GM23338 (cell line): ENCODE measurements around the gene MRPL24. TPM values are rescaled to one million over a fixed set of nuclear protein-coding genes. Genes with fewer than 3 reads are reported as not detected.

Experiments
- ATAC-seq: fragments of 200-7000 bp; cut with Tn5 transposase; 3 replicates; pipeline ENCODE4 v1.9.1; 2020
- DNase-seq: peaks from one replicate; pipeline ENCODE4 v3.0.0-alpha.2; 2015; ENCODE audit warnings: low spot score
- H2AFZ ChIP-seq: fragments of 200-600 bp; sonication (generic); 2 replicates; pipeline ENCODE4 v1.8.0; 2016; ENCODE audit warnings: antibody characterized with exemption, mild to moderate bottlenecking, moderate library complexity
- H3F3A ChIP-seq: fragments of 200-600 bp; sonication (generic); replicated peaks from 2 replicates; pipeline ENCODE4 v1.8.0; 2017; ENCODE audit warnings: antibody characterized with exemption, mixed run types, low read depth
- H3K27ac ChIP-seq: fragments of 200-600 bp; sonication (generic); 2 replicates; pipeline ENCODE4 v1.6.1; 2016; ENCODE audit warnings: low read depth
- H3K27me3 ChIP-seq: fragments of 200-600 bp; sonication (generic); 2 replicates; pipeline ENCODE4 v1.8.0; 2016; ENCODE audit warnings: mild to moderate bottlenecking, mixed run types, moderate library complexity; ENCODE audit not compliant: insufficient read depth
- H3K36me3 ChIP-seq: fragments of 200-600 bp; sonication (generic); 2 replicates; pipeline ENCODE4 v1.8.0; 2016; ENCODE audit warnings: mild to moderate bottlenecking; ENCODE audit not compliant: insufficient read depth
- H3K4me1 ChIP-seq: fragments of 200-600 bp; sonication (generic); 2 replicates; pipeline ENCODE4 v1.8.0; 2016; ENCODE audit warnings: mild to moderate bottlenecking, moderate library complexity; ENCODE audit not compliant: insufficient read depth
- H3K4me2 ChIP-seq: fragments of 200-600 bp; sonication (generic); 2 replicates; pipeline ENCODE4 v1.7.1; 2017; ENCODE audit warnings: mixed run types
- H3K4me3 ChIP-seq: fragments of 200-600 bp; sonication (generic); 2 replicates; pipeline ENCODE4 v1.6.1; 2016; ENCODE audit warnings: mixed run types
- H3K79me2 ChIP-seq: fragments of 200-600 bp; sonication (generic); replicated peaks from 2 replicates; pipeline ENCODE4 v1.8.0; 2017; ENCODE audit warnings: mild to moderate bottlenecking; ENCODE audit not compliant: insufficient read depth
- H3K9me2 ChIP-seq: fragments of 200-600 bp; sonication (generic); 2 replicates; pipeline ENCODE4 v1.8.0; 2017; ENCODE audit not compliant: insufficient read depth
- H4K20me1 ChIP-seq: fragments of 200-600 bp; sonication (generic); replicated peaks from 2 replicates; pipeline ENCODE4 v1.8.0; 2017; ENCODE audit warnings: mild to moderate bottlenecking; ENCODE audit not compliant: insufficient read depth
- H3K27ac Mint-ChIP-seq: 2 replicates; pipeline ENCODE4 v1.8.0; 2020; ENCODE audit warnings: inconsistent platforms, mild to moderate bottlenecking, moderate library complexity, mixed read lengths
- H3K27me3 Mint-ChIP-seq: 3 replicates; pipeline ENCODE4 v1.8.0; 2022; ENCODE audit warnings: low read depth, mild to moderate bottlenecking, moderate library complexity, mixed read lengths, inconsistent platforms; ENCODE audit not compliant: insufficient read depth, poor library complexity
- H3K36me3 Mint-ChIP-seq: 3 replicates; pipeline ENCODE4 v1.8.0; 2021; ENCODE audit warnings: low read depth, mild to moderate bottlenecking, inconsistent platforms, moderate library complexity, mixed read lengths
- H3K4me1 Mint-ChIP-seq: 3 replicates; pipeline ENCODE4 v1.8.0; 2020; ENCODE audit warnings: mild to moderate bottlenecking, inconsistent platforms, mixed read lengths
- H3K4me3 Mint-ChIP-seq: 3 replicates; pipeline ENCODE4 v1.8.0; 2021; ENCODE audit warnings: moderate library complexity, mild to moderate bottlenecking, inconsistent platforms, mixed read lengths
- H3K9me3 Mint-ChIP-seq: 3 replicates; pipeline ENCODE4 v1.8.0; 2020; ENCODE audit warnings: moderate library complexity, mild to moderate bottlenecking, inconsistent platforms, mixed read lengths
- EZH2 ChIP-seq: fragments of 200-600 bp; sonication (generic); IDR thresholded peaks from one replicate; pipeline ENCODE4 v1.8.0; 2017; ENCODE audit warnings: antibody characterized with exemption, mild to moderate bottlenecking, low read depth; ENCODE audit not compliant: unreplicated experiment
- JUNB ChIP-seq: IDR thresholded peaks from one replicate; pipeline ENCODE4 v1.6.1; 2016; ENCODE audit warnings: antibody characterized with exemption; ENCODE audit not compliant: unreplicated experiment
- POLR2AphosphoS5 ChIP-seq: IDR thresholded peaks from 2 replicates; pipeline ENCODE4 v1.6.1; 2016; ENCODE audit warnings: antibody characterized with exemption, low read depth
- STAT1 ChIP-seq: IDR thresholded peaks from one replicate; pipeline ENCODE4 v1.6.1; 2016; ENCODE audit warnings: antibody characterized with exemption; ENCODE audit not compliant: unreplicated experiment
- ZNF114 ChIP-seq: fragments of 250-450 bp; sonication (Bioruptor Pico); IDR thresholded peaks from 2 replicates; pipeline ENCODE4 v1.5.0; 2020; ENCODE audit warnings: mild to moderate bottlenecking, moderate library complexity
- ZNF331 ChIP-seq: fragments of 250-450 bp; sonication (Bioruptor Pico); IDR thresholded peaks from 2 replicates; pipeline ENCODE4 v1.5.0; 2020; ENCODE audit warnings: low read depth, mild to moderate bottlenecking, moderate library complexity
- polyA plus RNA-seq: library from polyadenylated mRNA; unstranded; fragments of >200 nt; fragmentation: Nextera tagmentation; extraction: Ambion mirVana; gene quantifications from 2 replicates; pipeline ENCODE4 v1.2.1, GENCODE V29; 2016
- total RNA-seq: library from RNA; depleted of rRNA; stranded (reverse); fragments of >200 nt; shearing (Covaris generic); gene quantifications from 2 replicates; pipeline ENCODE4 v1.2.3, GENCODE V29; 2014
- TF ChIP-seq, protein P1 (sequence below): IDR thresholded peaks from 2 replicates; pipeline ENCODE4 v1.6.1; 2016; ENCODE audit warnings: antibody characterized with exemption
- TF ChIP-seq, protein P2 (sequence below): IDR thresholded peaks from one replicate; pipeline ENCODE4 v1.6.1; 2018; ENCODE audit warnings: antibody characterized with exemption; ENCODE audit not compliant: unreplicated experiment
- TF ChIP-seq, protein P3 (sequence below), 2 experiments: fragments of 200-600 bp in 1 of 2; sonication (generic) in 1 of 2; conservative IDR thresholded peaks; 2 replicates each; pipeline versions ENCODE4 v1.5.1 to v1.6.1; 2016 to 2017; ENCODE audit warnings: antibody characterized with exemption in 2 of 2, low read depth in 2 of 2, mild to moderate bottlenecking in 2 of 2, moderate library complexity in 1 of 2

The MRPL24 gene
- total and polyA plus RNA-seq, 2 experiments from 2014 or later = 18.8 to 45.7 TPM

DNA sequence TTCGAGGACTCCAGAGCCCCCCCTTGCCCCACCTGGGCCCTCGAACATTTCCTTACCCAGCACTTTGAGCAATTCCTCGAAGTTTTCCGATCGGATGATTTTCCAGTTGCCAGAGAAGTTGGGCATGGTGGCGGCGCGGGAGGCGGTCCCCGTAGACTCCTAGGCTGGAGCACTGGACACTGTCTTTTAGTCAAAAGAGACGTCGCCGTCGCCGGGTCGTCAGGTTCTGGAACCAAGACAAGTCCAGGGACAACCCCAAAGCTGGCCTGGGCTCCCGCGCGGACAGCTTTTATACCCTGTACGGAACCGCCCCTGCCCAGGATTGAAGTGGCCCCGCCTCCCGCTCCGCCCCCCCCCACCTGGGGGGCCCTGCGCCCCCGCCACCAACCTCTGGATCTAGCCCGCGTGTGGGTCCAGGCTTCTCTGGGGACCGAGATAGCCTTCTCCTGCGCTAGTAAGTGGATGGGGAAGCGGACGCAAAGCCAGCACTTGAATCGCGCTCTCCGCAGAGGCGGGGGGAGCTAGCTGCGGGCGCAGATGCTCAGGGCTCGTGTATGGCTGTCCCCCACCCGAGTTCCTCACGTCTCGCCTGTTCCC lies 35.5 kb downstream of the MRPL24 start, which contains the start of gene CRABP2:
CRABP2 (minus strand) TSS at position 263 of the 597 bp plus-strand sequence; CDS start at position 126, 137 bp downstream.
- H3K27me3 ChIP-seq = peaks cover 30% of the 10 kb centered on the region
- H3K9me2 ChIP-seq = no peaks in the 10 kb centered on the region
- Mint-ChIP-seq H3K4me3 (peak within 1 kb of the TSS; percentile 83), H3K27ac (peak within 1 kb of the TSS; percentile 96), H3K4me1 (peaks cover 56% of the 10 kb centered on the region), H3K27me3 (peaks cover 29% of the 10 kb centered on the region), H3K9me3 (no peaks in the 10 kb centered on the region), H3K36me3 (peaks cover 17% of the 10 kb centered on the region)
- H3K79me2 ChIP-seq = peaks cover 13% of the 10 kb centered on the region
- ATAC-seq = peak; percentile 11
- H3K36me3 ChIP-seq = no peaks in the 10 kb centered on the region
- no peak for TF ChIP-seq JUNB
- TF ChIP-seq, protein P1, sequence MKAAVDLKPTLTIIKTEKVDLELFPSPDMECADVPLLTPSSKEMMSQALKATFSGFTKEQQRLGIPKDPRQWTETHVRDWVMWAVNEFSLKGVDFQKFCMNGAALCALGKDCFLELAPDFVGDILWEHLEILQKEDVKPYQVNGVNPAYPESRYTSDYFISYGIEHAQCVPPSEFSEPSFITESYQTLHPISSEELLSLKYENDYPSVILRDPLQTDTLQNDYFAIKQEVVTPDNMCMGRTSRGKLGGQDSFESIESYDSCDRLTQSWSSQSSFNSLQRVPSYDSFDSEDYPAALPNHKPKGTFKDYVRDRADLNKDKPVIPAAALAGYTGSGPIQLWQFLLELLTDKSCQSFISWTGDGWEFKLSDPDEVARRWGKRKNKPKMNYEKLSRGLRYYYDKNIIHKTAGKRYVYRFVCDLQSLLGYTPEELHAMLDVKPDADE = no peak
- TF ChIP-seq EZH2 = peak; percentile 31
- no peak for TF ChIP-seq ZNF331 (CRISPR knock-in tag)
- peak; percentile 85; the same call in 1 of the 2 replicates for TF ChIP-seq ZNF114 (CRISPR knock-in tag)
- peak; percentile 57 for TF ChIP-seq POLR2AphosphoS5
- TF ChIP-seq, protein P2, sequence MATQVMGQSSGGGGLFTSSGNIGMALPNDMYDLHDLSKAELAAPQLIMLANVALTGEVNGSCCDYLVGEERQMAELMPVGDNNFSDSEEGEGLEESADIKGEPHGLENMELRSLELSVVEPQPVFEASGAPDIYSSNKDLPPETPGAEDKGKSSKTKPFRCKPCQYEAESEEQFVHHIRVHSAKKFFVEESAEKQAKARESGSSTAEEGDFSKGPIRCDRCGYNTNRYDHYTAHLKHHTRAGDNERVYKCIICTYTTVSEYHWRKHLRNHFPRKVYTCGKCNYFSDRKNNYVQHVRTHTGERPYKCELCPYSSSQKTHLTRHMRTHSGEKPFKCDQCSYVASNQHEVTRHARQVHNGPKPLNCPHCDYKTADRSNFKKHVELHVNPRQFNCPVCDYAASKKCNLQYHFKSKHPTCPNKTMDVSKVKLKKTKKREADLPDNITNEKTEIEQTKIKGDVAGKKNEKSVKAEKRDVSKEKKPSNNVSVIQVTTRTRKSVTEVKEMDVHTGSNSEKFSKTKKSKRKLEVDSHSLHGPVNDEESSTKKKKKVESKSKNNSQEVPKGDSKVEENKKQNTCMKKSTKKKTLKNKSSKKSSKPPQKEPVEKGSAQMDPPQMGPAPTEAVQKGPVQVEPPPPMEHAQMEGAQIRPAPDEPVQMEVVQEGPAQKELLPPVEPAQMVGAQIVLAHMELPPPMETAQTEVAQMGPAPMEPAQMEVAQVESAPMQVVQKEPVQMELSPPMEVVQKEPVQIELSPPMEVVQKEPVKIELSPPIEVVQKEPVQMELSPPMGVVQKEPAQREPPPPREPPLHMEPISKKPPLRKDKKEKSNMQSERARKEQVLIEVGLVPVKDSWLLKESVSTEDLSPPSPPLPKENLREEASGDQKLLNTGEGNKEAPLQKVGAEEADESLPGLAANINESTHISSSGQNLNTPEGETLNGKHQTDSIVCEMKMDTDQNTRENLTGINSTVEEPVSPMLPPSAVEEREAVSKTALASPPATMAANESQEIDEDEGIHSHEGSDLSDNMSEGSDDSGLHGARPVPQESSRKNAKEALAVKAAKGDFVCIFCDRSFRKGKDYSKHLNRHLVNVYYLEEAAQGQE = no peak
- peak within 1 kb of the TSS; percentile 87 for H2AFZ ChIP-seq
- peak within 1 kb of the TSS; percentile 98 for H3K27ac ChIP-seq
- DNase-seq = peak; percentile 72
- no peaks in the 10 kb centered on the region; the same call in 1 of the 2 replicates for H4K20me1 ChIP-seq
- H3F3A ChIP-seq = peaks cover 29% of the 10 kb centered on the region
- peak within 1 kb of the TSS; percentile 67 for H3K4me3 ChIP-seq
- peak within 1 kb of the TSS; percentile 92 for H3K4me2 ChIP-seq
- peaks cover 56% of the 10 kb centered on the region for H3K4me1 ChIP-seq

DNA sequence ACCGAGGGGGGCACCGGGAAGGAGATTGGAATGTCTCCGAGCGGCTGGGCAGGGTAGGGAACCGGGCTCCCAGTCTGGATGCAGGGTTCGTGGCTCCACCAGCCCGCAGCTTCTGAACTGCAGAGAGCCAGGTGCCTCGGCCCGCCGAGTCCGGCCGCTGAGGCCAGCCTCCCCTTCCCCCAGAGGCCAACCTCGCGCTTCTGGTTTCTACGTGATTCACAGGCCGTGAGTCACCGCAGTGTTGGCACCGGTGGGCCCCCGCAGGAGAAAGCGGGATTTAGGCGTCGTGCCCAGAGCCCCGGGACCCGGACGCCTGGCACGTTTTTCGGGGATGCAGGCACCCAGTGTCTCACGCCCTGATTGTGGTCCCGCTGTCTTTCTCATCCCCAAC lies 36.0 kb downstream of the MRPL24 start:
- Mint-ChIP-seq H3K9me3 (no peaks in the 10 kb centered on the region), H3K36me3 (peaks cover 22% of the 10 kb centered on the region), H3K4me1 (peaks cover 52% of the 10 kb centered on the region), H3K4me3 (peak overlapping the region; percentile 83), H3K27ac (no peak overlapping the region), H3K27me3 (peaks cover 29% of the 10 kb centered on the region)
- peaks cover 29% of the 10 kb centered on the region for H3F3A ChIP-seq
- H3K4me2 ChIP-seq = peak overlapping the region; percentile 92
- TF ChIP-seq ZNF331 (CRISPR knock-in tag) (no peak), STAT1 (no peak), EZH2 (peak; percentile 43)
- TF ChIP-seq, protein P3, sequence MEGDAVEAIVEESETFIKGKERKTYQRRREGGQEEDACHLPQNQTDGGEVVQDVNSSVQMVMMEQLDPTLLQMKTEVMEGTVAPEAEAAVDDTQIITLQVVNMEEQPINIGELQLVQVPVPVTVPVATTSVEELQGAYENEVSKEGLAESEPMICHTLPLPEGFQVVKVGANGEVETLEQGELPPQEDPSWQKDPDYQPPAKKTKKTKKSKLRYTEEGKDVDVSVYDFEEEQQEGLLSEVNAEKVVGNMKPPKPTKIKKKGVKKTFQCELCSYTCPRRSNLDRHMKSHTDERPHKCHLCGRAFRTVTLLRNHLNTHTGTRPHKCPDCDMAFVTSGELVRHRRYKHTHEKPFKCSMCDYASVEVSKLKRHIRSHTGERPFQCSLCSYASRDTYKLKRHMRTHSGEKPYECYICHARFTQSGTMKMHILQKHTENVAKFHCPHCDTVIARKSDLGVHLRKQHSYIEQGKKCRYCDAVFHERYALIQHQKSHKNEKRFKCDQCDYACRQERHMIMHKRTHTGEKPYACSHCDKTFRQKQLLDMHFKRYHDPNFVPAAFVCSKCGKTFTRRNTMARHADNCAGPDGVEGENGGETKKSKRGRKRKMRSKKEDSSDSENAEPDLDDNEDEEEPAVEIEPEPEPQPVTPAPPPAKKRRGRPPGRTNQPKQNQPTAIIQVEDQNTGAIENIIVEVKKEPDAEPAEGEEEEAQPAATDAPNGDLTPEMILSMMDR (conservative IDR thresholded peaks at IDR 0.05; ENCODE audit: low read depth in 2 of 2) = no peak
- TF ChIP-seq, protein P1 = no peak
- H2AFZ ChIP-seq = peak overlapping the region; percentile 63; the same call in 1 of the 2 replicates
- H3K27me3 ChIP-seq = peaks cover 27% of the 10 kb centered on the region
- H3K9me2 ChIP-seq = no peaks in the 10 kb centered on the region
- H3K79me2 ChIP-seq = peaks cover 13% of the 10 kb centered on the region
- H3K4me3 ChIP-seq = peak overlapping the region; percentile 67
- H3K27ac ChIP-seq = no peak overlapping the region
- peak; percentile 67 for DNase-seq
- peaks cover 51% of the 10 kb centered on the region for H3K4me1 ChIP-seq
- H3K36me3 ChIP-seq = no peaks in the 10 kb centered on the region
- no peaks in the 10 kb centered on the region; the same call in 1 of the 2 replicates for H4K20me1 ChIP-seq
- peak; percentile 1 for ATAC-seq
